ENCODE results near the gene ASIC4. TPM values are rescaled to one million over a fixed set of nuclear protein-coding genes. Genes with fewer than 3 reads are reported as not detected.

ASIC4 gene
- total RNA-seq, 1 experiment from 2014 or later, result 0.45 TPM

DNA sequence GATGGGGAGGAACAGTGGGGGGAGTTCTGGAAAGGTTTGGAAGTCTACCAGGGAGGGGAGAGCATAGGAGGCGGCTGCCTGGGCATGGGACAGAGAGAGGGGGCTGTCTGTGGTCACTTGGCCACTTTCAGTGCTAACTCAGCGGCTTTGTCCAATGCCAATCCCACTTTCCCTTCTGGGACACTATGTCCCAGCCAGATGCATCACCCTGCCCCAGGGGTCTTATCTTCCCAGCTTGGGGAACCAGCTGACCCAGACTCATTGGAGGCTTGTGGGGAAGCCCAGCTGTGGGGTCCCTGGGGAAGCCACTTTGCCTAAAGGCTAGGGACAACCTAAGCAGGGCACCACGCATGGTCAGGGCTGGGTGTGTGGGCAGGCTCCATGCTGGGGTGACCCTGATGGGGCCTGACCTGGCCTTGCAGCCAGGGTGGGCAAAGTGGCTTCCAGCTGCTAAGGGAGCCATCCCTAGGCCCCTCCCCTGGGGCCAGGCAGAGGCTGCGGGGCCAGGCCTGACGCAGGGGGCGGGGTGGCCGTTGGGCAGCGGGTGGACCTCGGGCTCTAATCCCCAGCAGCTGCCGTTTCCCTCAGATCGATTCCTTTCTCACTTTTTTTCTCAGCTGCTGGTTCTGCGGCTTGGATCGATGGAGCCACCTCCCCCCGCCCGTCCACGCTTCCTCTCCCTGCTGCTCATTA, 1.6 kb upstream of the ASIC4 start:
- Histone ChIP-seq H3K9me3 (ENCODE audit: low read depth, low read length, poor library complexity, severe bottlenecking) (no peaks in the 10 kb centered on the region), H3K27me3 (replicated peaks; ENCODE audit: insufficient read depth, low read depth, low read length, poor library complexity) (no peaks in the 10 kb centered on the region), H3K4me1 (ENCODE audit: insufficient read depth, low read length, poor library complexity, severe bottlenecking) (peaks cover 66% of the 10 kb centered on the region), H3K4me3 (ENCODE audit: low read depth, low read length, poor library complexity, severe bottlenecking) (no peak overlapping the region), H3K36me3 (ENCODE audit: insufficient read depth, low read length, poor library complexity, severe bottlenecking) (no peaks in the 10 kb centered on the region), H3K27ac (ENCODE audit: low read depth, low read length, poor library complexity, severe bottlenecking) (peak overlapping the region; percentile 69)
- no peak for DNase-seq (ENCODE audit: low spot score)
- no TSS peak for BruUV-seq (replicated peaks)
- CTCF ChIA-PET, result no interaction called here
- no peak for TF ChIP-seq EZH2 (IDR thresholded peaks at IDR 0.05; ENCODE audit: borderline replicate concordance, low read depth, low read length, poor library complexity, severe bottlenecking)
- TF ChIP-seq, protein P1, sequence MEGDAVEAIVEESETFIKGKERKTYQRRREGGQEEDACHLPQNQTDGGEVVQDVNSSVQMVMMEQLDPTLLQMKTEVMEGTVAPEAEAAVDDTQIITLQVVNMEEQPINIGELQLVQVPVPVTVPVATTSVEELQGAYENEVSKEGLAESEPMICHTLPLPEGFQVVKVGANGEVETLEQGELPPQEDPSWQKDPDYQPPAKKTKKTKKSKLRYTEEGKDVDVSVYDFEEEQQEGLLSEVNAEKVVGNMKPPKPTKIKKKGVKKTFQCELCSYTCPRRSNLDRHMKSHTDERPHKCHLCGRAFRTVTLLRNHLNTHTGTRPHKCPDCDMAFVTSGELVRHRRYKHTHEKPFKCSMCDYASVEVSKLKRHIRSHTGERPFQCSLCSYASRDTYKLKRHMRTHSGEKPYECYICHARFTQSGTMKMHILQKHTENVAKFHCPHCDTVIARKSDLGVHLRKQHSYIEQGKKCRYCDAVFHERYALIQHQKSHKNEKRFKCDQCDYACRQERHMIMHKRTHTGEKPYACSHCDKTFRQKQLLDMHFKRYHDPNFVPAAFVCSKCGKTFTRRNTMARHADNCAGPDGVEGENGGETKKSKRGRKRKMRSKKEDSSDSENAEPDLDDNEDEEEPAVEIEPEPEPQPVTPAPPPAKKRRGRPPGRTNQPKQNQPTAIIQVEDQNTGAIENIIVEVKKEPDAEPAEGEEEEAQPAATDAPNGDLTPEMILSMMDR (conservative IDR thresholded peaks at IDR 0.05; ENCODE audit: low read depth, low read length), result no peak
- POLR2A ChIA-PET (ENCODE audit: low non-redundant PET), result no interaction called here
- intact Hi-C loops (cut with micrococcal nuclease; ENCODE audit: unreplicated experiment), result no loop called here

DNA sequence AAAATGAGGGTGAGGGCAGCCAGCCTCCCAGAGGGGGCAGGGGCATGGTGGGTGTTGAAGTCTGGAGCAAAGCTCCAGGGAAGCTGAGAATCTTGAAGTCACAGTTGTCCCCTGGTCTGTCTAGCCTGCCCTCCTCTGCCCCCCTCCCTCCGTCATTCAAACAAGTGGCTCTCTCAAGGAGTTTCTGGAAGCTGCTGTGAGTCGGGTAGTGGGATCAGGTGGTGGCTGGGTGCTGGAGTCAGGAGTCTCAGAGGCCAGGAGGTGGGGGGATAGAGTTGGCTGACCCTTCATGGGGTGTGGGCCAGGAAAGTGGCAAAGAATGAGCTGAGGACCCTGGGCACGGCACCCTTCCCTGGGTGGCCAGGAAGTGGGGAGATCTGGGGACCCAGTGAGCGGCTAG, 495 bp upstream of the ASIC4 start:
- no peak for TF ChIP-seq EZH2 (IDR thresholded peaks at IDR 0.05; ENCODE audit: borderline replicate concordance, low read depth, low read length, poor library complexity, severe bottlenecking)
- TF ChIP-seq, protein P1 (conservative IDR thresholded peaks at IDR 0.05; ENCODE audit: low read depth, low read length), result no peak
- Histone ChIP-seq H3K9me3 (ENCODE audit: low read depth, low read length, poor library complexity, severe bottlenecking) (no peaks in the 10 kb centered on the region), H3K27me3 (replicated peaks; ENCODE audit: insufficient read depth, low read depth, low read length, poor library complexity) (no peaks in the 10 kb centered on the region), H3K27ac (ENCODE audit: low read depth, low read length, poor library complexity, severe bottlenecking) (no peak overlapping the region), H3K4me3 (ENCODE audit: low read depth, low read length, poor library complexity, severe bottlenecking) (no peak overlapping the region), H3K4me1 (ENCODE audit: insufficient read depth, low read length, poor library complexity, severe bottlenecking) (peaks cover 55% of the 10 kb centered on the region), H3K36me3 (ENCODE audit: insufficient read depth, low read length, poor library complexity, severe bottlenecking) (no peaks in the 10 kb centered on the region)
- no TSS peak for BruUV-seq (replicated peaks)
- ChIA-PET CTCF (interaction anchor here (0.5 to 1.0 kb wide), 3 partner anchors 10 to 18 kb away, joined by 4 to 6 read pairs (median 4); a partner anchor contains a TSS), POLR2A (ENCODE audit: low non-redundant PET) (interaction anchor here (0.6 kb wide), 1 partner anchor 1299 kb away, joined by 3 read pairs; no protein-coding TSS in a partner anchor)
- DNase-seq (ENCODE audit: low spot score), result no peak
- intact Hi-C loops (cut with micrococcal nuclease; ENCODE audit: unreplicated experiment), result no loop called here

DNA sequence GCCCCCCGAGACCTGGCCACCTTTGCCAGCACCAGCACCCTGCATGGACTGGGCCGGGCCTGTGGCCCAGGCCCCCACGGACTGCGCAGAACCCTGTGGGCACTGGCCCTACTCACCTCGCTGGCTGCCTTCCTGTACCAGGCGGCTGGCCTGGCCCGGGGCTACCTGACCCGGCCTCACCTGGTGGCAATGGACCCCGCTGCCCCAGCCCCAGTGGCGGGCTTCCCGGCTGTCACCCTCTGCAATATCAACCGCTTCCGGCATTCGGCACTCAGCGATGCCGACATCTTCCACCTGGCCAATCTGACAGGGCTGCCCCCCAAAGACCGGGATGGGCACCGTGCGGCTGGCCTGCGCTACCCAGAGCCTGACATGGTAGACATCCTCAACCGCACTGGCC, 554 bp downstream of the ASIC4 start:
- Histone ChIP-seq H3K4me1 (ENCODE audit: insufficient read depth, low read length, poor library complexity, severe bottlenecking) (peaks cover 45% of the 10 kb centered on the region), H3K9me3 (ENCODE audit: low read depth, low read length, poor library complexity, severe bottlenecking) (no peaks in the 10 kb centered on the region), H3K4me3 (ENCODE audit: low read depth, low read length, poor library complexity, severe bottlenecking) (no peak overlapping the region), H3K36me3 (ENCODE audit: insufficient read depth, low read length, poor library complexity, severe bottlenecking) (no peaks in the 10 kb centered on the region), H3K27me3 (replicated peaks; ENCODE audit: insufficient read depth, low read depth, low read length, poor library complexity) (no peaks in the 10 kb centered on the region), H3K27ac (ENCODE audit: low read depth, low read length, poor library complexity, severe bottlenecking) (no peak overlapping the region)
- CTCF ChIA-PET, result interaction anchor here (1.0 kb wide), 1 partner anchor 15 kb away, joined by 4 read pairs; no protein-coding TSS in a partner anchor
- no TSS peak for BruUV-seq (replicated peaks)
- no peak for TF ChIP-seq EZH2 (IDR thresholded peaks at IDR 0.05; ENCODE audit: borderline replicate concordance, low read depth, low read length, poor library complexity, severe bottlenecking)
- TF ChIP-seq, protein P1 (conservative IDR thresholded peaks at IDR 0.05; ENCODE audit: low read depth, low read length), result no peak
- intact Hi-C loops (cut with micrococcal nuclease; ENCODE audit: unreplicated experiment), result no loop called here
- POLR2A ChIA-PET (ENCODE audit: low non-redundant PET), result no interaction called here
- DNase-seq (ENCODE audit: low spot score), result no peak

Measured in A673 (cell line).